HepG2 (cell line): ENCODE data around the gene GTPBP6. TPM values are rescaled to one million over a fixed set of nuclear protein-coding genes. Genes with fewer than 3 reads are reported as not detected.

Source experiments
- ERF ChIP-seq: IDR thresholded peaks from 2 replicates; pipeline ENCODE4 v1.6.1; 2018; ENCODE audit warnings: missing biosample characterization, missing genetic modification reagents
- NR0B2 ChIP-seq: sonication (generic); formaldehyde crosslinking; IDR thresholded peaks from 2 replicates; pipeline ENCODE4 v1.4.0; 2020; ENCODE audit warnings: mild to moderate bottlenecking, missing genetic modification reagents
- PAXIP1 ChIP-seq: sonication (generic); formaldehyde crosslinking; conservative IDR thresholded peaks from 2 replicates; pipeline ENCODE4 v1.4.0; 2020; ENCODE audit warnings: mild to moderate bottlenecking, missing genetic modification reagents, moderate library complexity
- SMARCC2 ChIP-seq: fragments of 450-650 bp; IDR thresholded peaks from 2 replicates; pipeline ENCODE4 v1.6.1; 2017; ENCODE audit warnings: antibody characterized with exemption, mild to moderate bottlenecking
- TSC22D2 ChIP-seq: sonication (generic); formaldehyde crosslinking; IDR thresholded peaks from 2 replicates; pipeline ENCODE4 v1.5.1; 2020; ENCODE audit warnings: missing genetic modification reagents, mild to moderate bottlenecking, borderline replicate concordance
- ZNF18 ChIP-seq: sonication (generic); formaldehyde crosslinking; IDR thresholded peaks from 2 replicates; pipeline ENCODE4 v1.8.0; 2022; ENCODE audit warnings: mild to moderate bottlenecking, missing genetic modification reagents; ENCODE audit not compliant: insufficient replicate concordance
- ZNF343 ChIP-seq: sonication (generic); formaldehyde crosslinking; IDR thresholded peaks from 2 replicates; pipeline ENCODE4 v1.4.0; 2020; ENCODE audit warnings: mild to moderate bottlenecking, missing genetic modification reagents
- ZNF550 ChIP-seq: sonication (generic); formaldehyde crosslinking; IDR thresholded peaks from 2 replicates; pipeline ENCODE4 v1.4.0; 2020; ENCODE audit warnings: mild to moderate bottlenecking, missing genetic modification reagents, borderline replicate concordance
- ZNF781 ChIP-seq: sonication (generic); formaldehyde crosslinking; IDR thresholded peaks from 2 replicates; pipeline ENCODE4 v1.5.1; 2020; ENCODE audit warnings: borderline replicate concordance, mild to moderate bottlenecking, missing genetic modification reagents; ENCODE audit errors: not compliant biosample characterization
- ZSCAN25 ChIP-seq: sonication (generic); formaldehyde crosslinking; IDR thresholded peaks from 2 replicates; pipeline ENCODE4 v1.8.0; 2022; ENCODE audit warnings: mild to moderate bottlenecking, missing genetic modification reagents
- ZSCAN29 ChIP-seq: sonication (generic); formaldehyde crosslinking; conservative IDR thresholded peaks from 2 replicates; pipeline ENCODE4 v1.4.0; 2020; ENCODE audit warnings: mild to moderate bottlenecking, missing genetic modification reagents
- polyA plus RNA-seq, 8 experiments: library from polyadenylated mRNA; depleted of rRNA in 3 of 8; stranded (reverse) in 7 of 8; unstranded in 1 of 8; fragments of >200 nt; fragmentation: Illumina TruSeq in 4 of 8; extraction: Trizol in 4 of 8; gene quantifications; 2 replicates each; pipeline versions ENCODE4 v1.2.1 to v1.2.3, GENCODE V29; 2011 to 2016; ENCODE audit warnings: low read depth in 4 of 8, missing spikeins in 1 of 8, mixed read lengths in 1 of 8; ENCODE audit not compliant: insufficient read depth in 1 of 8
- total RNA-seq, 5 experiments: library from RNA; depleted of rRNA; stranded (reverse); fragments of >200 nt; fragmentation: Illumina TruSeq; extraction: Trizol; gene quantifications; 2 replicates each; pipeline ENCODE4 v1.2.3, GENCODE V29; 2016; ENCODE audit warnings: low read depth in 1 of 5
- TF ChIP-seq, protein P1 (sequence below): conservative IDR thresholded peaks from 2 replicates; pipeline ENCODE4 v1.6.1; 2018; ENCODE audit warnings: missing genetic modification reagents

GTPBP6 gene
- total and polyA plus RNA-seq, 2 of the 13 experiments (the other 11 are each of a cell fraction or from before 2014, with no cell fraction given): 20.2 to 39.6 TPM

DNA sequence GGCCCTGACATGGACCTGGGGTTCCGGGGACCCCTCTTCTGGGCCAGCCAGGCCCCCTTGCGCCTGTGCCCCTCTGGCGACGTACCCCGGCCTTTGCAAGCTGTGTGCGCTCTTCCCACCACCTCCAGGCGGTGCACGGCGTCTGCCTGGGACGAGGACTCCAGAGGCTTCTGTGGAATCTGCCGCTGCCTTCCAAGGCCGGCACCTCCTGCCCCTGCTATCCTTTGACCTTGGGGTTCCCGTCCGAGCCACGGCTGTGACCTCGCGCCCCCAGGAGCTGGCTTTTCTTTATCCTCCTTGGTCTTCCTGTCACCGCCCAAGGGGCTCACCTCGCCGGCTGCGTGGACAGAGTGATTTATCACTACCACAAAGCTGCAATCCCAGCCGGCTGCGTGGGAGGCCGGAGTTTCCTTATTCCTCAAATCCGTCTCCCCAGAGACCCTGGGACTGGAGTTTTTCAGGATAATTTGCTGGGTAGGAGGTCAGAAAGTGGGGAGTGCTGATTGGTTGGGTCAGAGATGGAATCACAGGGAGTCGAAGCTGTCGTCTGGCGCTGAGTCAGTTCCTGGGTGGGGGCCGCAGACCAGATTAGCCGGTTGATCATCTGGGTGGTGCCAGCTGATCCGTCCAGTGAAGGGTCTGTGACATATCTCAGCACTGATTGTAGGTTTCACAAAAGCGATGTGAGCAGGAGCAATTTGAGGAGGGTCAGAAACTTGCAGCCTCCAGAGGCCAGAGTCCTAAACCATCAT is 57.3 kb downstream of the GTPBP6 start (continued):
- TF ChIP-seq PAXIP1 (CRISPR knock-in tag) (peak; percentile 26; the same call in 1 of the 2 replicates), SMARCC2 (no peak), ZNF781 (CRISPR knock-in tag) (no peak), ERF (0 out of 2 replicates have a peak, but pooled peaks have one; percentile 57), TSC22D2 (CRISPR knock-in tag) (peak; percentile 30; the same call in 1 of the 2 replicates), NR0B2 (CRISPR knock-in tag) (0 out of 2 replicates have a peak, but pooled peaks have one; percentile 40), ZNF343 (CRISPR knock-in tag) (no peak), ZSCAN29 (CRISPR knock-in tag) (peak; percentile 67; the same call in 1 of the 2 replicates), ZNF18 (CRISPR knock-in tag) (peak; percentile 86), ZNF550 (CRISPR knock-in tag) (no peak), ZSCAN25 (CRISPR knock-in tag) (peak; percentile 82; the same call in 1 of the 2 replicates)
- TF ChIP-seq, protein P1, sequence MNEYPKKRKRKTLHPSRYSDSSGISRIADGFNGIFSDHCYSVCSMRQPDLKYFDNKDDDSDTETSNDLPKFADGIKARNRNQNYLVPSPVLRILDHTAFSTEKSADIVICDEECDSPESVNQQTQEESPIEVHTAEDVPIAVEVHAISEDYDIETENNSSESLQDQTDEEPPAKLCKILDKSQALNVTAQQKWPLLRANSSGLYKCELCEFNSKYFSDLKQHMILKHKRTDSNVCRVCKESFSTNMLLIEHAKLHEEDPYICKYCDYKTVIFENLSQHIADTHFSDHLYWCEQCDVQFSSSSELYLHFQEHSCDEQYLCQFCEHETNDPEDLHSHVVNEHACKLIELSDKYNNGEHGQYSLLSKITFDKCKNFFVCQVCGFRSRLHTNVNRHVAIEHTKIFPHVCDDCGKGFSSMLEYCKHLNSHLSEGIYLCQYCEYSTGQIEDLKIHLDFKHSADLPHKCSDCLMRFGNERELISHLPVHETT (CRISPR knock-in tag): 0 out of 2 replicates have a peak, but pooled peaks have one; percentile 51
